ENCODE data around the gene FOXF2.

DNA sequence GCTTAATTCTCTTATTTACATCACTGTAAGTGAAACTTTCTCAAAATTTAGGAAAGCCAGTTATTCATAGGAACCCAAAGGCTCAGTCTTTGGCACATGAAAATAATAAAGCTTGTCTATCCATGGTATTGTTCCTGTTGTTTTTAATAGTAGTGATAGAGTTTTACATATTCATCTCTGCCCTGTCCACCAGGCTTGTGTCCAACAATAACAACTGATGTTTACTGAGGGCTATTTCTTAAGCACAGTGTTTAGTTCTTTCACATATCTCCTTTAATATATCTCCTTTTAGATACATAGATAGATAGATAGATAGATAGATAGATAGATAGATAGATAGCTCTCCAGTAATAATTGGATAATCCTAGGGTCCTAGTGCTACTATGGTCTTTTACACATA is 43.3 kb upstream of the FOXF2 start:
- TF ChIP-seq CTCF (IDR thresholded peaks at IDR 0.05; ENCODE audit: insufficient read depth, low read depth, low read length) (no peak), EZH2 (IDR thresholded peaks at IDR 0.05; ENCODE audit: insufficient read depth, low read length) (no peak)
